Suprapubic skin (tissue), 4 donors: ENCODE data around the gene SDHC.

Source experiments
- POLR2A ChIP-seq, 2 donors: fragments of 450-650 bp; IDR thresholded peaks; one replicate each; pipeline ENCODE4 v1.6.1; 2017; ENCODE audit warnings: antibody characterized with exemption in 2 of 2, mild to moderate bottlenecking in 2 of 2, moderate library complexity in 2 of 2
- POLR2AphosphoS5 ChIP-seq, 3 donors: sonication (generic); formaldehyde crosslinking; IDR thresholded peaks; one replicate each; pipeline ENCODE4 v1.6.1; 2017; ENCODE audit warnings: antibody characterized with exemption in 3 of 3
- TF ChIP-seq, protein P1 (sequence below), 2 donors: fragments of 200-600 bp in 1 of 2; fragments of 450-650 bp in 1 of 2; sonication (generic) in 1 of 2; IDR thresholded peaks; one replicate each; pipeline ENCODE4 v1.5.1; 2016 to 2019; ENCODE audit warnings: antibody characterized with exemption in 2 of 2, mild to moderate bottlenecking in 1 of 2, moderate library complexity in 1 of 2

DNA sequence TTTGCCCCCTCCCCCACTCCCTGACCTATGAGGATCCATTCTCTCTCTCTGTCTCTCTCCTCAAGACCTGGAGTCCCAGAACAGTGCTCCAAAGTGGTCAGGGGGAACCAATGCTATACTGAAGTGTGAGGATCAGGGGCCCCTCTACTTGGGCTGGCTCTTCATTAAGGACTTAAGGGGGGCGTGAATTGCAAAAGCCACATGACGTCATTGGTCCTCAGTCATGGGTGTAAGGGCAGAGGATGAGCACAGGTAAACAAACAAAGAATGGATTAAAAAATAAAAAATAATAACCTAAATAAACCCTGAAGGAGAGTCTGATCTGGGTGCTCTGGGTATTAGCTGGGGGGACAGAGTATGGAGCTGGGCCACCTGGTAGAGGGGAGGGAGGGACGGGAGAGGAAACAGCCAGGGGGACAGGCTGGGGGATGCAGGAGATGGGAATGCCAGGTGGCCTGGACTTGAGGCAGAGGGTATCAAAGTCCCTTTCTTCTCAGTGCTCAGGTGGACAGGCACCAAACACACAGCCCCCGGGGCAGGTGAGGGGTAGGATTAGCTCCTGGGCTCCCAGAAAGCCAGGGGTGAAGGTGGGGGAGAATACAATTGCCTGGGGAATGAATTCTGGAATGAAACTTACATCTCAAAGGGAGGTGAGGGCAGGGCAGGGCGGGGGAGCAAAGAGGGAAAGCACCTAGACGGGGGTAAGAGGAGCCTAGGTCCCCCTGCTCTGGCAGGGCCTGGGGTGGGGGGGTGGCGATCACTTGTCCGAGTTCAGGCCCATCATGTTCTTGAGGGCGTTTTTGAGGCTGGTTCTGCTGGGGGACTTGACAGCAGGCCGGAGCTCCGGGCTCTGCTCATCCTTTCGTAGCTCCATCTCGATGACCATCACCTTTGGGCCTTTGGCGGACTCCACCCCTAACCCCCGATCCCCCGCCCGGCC is 9.0 kb upstream of the SDHC start:
- TF ChIP-seq, protein P1, sequence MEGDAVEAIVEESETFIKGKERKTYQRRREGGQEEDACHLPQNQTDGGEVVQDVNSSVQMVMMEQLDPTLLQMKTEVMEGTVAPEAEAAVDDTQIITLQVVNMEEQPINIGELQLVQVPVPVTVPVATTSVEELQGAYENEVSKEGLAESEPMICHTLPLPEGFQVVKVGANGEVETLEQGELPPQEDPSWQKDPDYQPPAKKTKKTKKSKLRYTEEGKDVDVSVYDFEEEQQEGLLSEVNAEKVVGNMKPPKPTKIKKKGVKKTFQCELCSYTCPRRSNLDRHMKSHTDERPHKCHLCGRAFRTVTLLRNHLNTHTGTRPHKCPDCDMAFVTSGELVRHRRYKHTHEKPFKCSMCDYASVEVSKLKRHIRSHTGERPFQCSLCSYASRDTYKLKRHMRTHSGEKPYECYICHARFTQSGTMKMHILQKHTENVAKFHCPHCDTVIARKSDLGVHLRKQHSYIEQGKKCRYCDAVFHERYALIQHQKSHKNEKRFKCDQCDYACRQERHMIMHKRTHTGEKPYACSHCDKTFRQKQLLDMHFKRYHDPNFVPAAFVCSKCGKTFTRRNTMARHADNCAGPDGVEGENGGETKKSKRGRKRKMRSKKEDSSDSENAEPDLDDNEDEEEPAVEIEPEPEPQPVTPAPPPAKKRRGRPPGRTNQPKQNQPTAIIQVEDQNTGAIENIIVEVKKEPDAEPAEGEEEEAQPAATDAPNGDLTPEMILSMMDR (IDR thresholded peaks at IDR 0.05): no peak
- TF ChIP-seq POLR2A (IDR thresholded peaks at IDR 0.05) (no peak), POLR2AphosphoS5 (IDR thresholded peaks at IDR 0.05) (no peak)
